GM19468 (cell line): ENCODE measurements around the gene ACOXL.

Experiments used
- ATAC-seq: cut with Tn5 transposase; IDR thresholded peaks from one replicate; pipeline ENCODE4 v1.9.1; 2021; ENCODE audit warnings: mild to moderate bottlenecking, moderate library complexity, moderate number of reproducible peaks; ENCODE audit not compliant: unreplicated experiment; ENCODE audit errors: extremely low read depth

The ACOXL gene

GRCh38 chr2:110868971-110869370, 136.6 kb downstream of the ACOXL start:
- ATAC-seq, result no peak

GRCh38 chr2:110869472-110870446, 137.4 kb downstream of the ACOXL start:
- ATAC-seq, result no peak

- no peak for ATAC-seq
Measured at GRCh38 chr2:110870545-110870944, 138.2 kb downstream of the ACOXL start.

GRCh38 chr2:110871637-110872036, 139.3 kb downstream of the ACOXL start:
- no peak for ATAC-seq

- ATAC-seq, result no peak
Measured at GRCh38 chr2:110872521-110872920, 140.1 kb downstream of the ACOXL start.

- ATAC-seq, result no peak
Measured at GRCh38 chr2:110873056-110873502, 140.7 kb downstream of the ACOXL start.

- no peak for ATAC-seq
Measured at GRCh38 chr2:110873597-110874452, 141.5 kb downstream of the ACOXL start.

GRCh38 chr2:110874453-110875383, 142.3 kb downstream of the ACOXL start:
- no peak for ATAC-seq

- no peak for ATAC-seq
Measured at GRCh38 chr2:110875384-110875725, 143.0 kb downstream of the ACOXL start.

- ATAC-seq, result no peak
Measured at GRCh38 chr2:110876167-110876999, 144.0 kb downstream of the ACOXL start.

- ATAC-seq, result no peak
Measured at GRCh38 chr2:110877031-110877827, 144.9 kb downstream of the ACOXL start.

GRCh38 chr2:110878150-110878549, 145.8 kb downstream of the ACOXL start:
- no peak for ATAC-seq

GRCh38 chr2:110881908-110882307, 149.5 kb downstream of the ACOXL start:
- no peak for ATAC-seq

GRCh38 chr2:110883406-110883805, 151.0 kb downstream of the ACOXL start:
- no peak for ATAC-seq

GRCh38 chr2:110885256-110885655, 152.9 kb downstream of the ACOXL start:
- ATAC-seq, result no peak

GRCh38 chr2:110886826-110887573, 154.6 kb downstream of the ACOXL start:
- no peak for ATAC-seq

- ATAC-seq, result no peak
Measured at GRCh38 chr2:110888411-110888810, 156.0 kb downstream of the ACOXL start.

GRCh38 chr2:110891626-110892025, 159.3 kb downstream of the ACOXL start:
- ATAC-seq, result no peak
